Gastroesophageal sphincter (tissue), 4 donors: Measurements from ENCODE around the gene CCNG2. TPM values are rescaled to one million over a fixed set of nuclear protein-coding genes. Genes with fewer than 3 reads are reported as not detected.

ENCODE experiments used
- ATAC-seq: fragments of 150-250 bp; one replicate; pipeline ENCODE4 v1.9.1; 2016; ENCODE audit warnings: mild to moderate bottlenecking, moderate library complexity
- H3K27ac ChIP-seq, 4 donors: fragments of 200-600 bp; sonication (generic) in 3 of 4; 1 replicate in 3 of 4; 2 replicates in 1 of 4; pipeline ENCODE4 v1.5.1; 2016 to 2019
- H3K27me3 ChIP-seq: fragments of 200-600 bp; sonication (generic); one replicate; pipeline ENCODE4 v1.5.1; 2019
- H3K36me3 ChIP-seq, 2 donors: fragments of 200-600 bp; sonication (generic); one replicate each; pipeline ENCODE4 v1.5.1; 2019; ENCODE audit warnings: control low read depth in 1 of 2
- H3K4me1 ChIP-seq, 3 donors: fragments of 200-600 bp; sonication (generic); 1 replicate in 2 of 3; 2 replicates in 1 of 3; pipeline ENCODE4 v1.5.1; 2016 to 2019; ENCODE audit warnings: control low read depth in 2 of 3
- H3K4me3 ChIP-seq, 2 donors: fragments of 200-600 bp; sonication (generic); one replicate each; pipeline ENCODE4 v1.5.1; 2019; ENCODE audit warnings: mild to moderate bottlenecking in 1 of 2, moderate library complexity in 1 of 2
- H3K9me3 ChIP-seq, 3 donors: fragments of 200-600 bp; sonication (generic); one replicate each; pipeline ENCODE4 v1.5.1; 2017 to 2019; ENCODE audit warnings: control low read depth in 2 of 3
- EP300 ChIP-seq: sonication (generic); formaldehyde crosslinking; IDR thresholded peaks from one replicate; pipeline ENCODE4 v1.6.1; 2017; ENCODE audit warnings: antibody characterized with exemption, mild to moderate bottlenecking
- POLR2A ChIP-seq, 2 donors: fragments of 450-650 bp; IDR thresholded peaks; one replicate each; pipeline ENCODE4 v1.6.1; 2017; ENCODE audit warnings: antibody characterized with exemption in 2 of 2, mild to moderate bottlenecking in 2 of 2, moderate library complexity in 1 of 2
- POLR2AphosphoS5 ChIP-seq: sonication (generic); formaldehyde crosslinking; IDR thresholded peaks from one replicate; pipeline ENCODE4 v1.6.1; 2017; ENCODE audit warnings: antibody characterized with exemption
- WGBS, 2 donors: methylation state at CpG; one replicate each; pipeline ENCODE4 v1.1.5; 2018; ENCODE audit warnings: low coverage in 1 of 2; 5-methylcytosine and 5-hydroxymethylcytosine counted together
- total RNA-seq, 4 donors: library from RNA; depleted of rRNA; stranded (reverse); fragments of >200 nt; gene quantifications; one replicate each; pipeline ENCODE4 v1.1.0, GENCODE V29; 2016
- TF ChIP-seq, protein P1 (sequence below), 4 experiments: fragments of 200-600 bp in 2 of 4; fragments of 450-650 bp in 2 of 4; sonication (generic) in 1 of 4; IDR thresholded peaks; one replicate each; pipeline ENCODE4 v1.5.1; 2017 to 2019; ENCODE audit warnings: antibody characterized with exemption in 4 of 4, mild to moderate bottlenecking in 2 of 4, moderate library complexity in 2 of 4

Gene CCNG2
- total RNA-seq, 4 donors from 2014 or later, result 19.3 to 27.1 (median 22.4) TPM

DNA sequence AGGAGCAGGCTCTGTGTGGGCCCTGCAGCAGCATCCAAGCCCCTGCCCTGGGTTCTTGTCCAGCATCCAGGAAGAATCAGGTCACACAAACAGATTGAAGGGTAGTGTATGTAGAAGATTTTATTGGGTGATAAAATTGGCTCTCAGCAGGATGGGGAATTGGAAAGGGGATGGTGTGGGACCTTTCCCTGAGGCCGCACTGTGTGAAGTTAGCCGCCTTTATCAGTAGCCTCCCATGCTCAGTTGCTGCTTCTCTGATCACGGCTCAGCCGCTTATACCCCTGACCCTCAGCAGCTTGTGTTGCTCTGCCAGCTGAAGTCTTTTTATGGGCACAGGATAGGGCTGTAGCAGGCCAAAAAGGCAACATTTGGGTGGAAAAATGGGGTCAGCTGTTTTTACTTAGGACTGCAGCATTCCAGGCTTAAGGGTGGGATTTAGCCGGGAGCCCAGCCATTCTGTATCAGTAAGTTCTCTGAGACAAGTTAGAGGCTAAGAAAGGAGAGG is 35.2 kb upstream of the CCNG2 start:
- WGBS, 2 donors, result 87 to 88% methylated on average over 3 to 4 of the region's 5 CpGs
- no peak for ATAC-seq
- TF ChIP-seq POLR2A (IDR thresholded peaks at IDR 0.05) (no peak), POLR2AphosphoS5 (no peak), EP300 (no peak)
- TF ChIP-seq, protein P1, sequence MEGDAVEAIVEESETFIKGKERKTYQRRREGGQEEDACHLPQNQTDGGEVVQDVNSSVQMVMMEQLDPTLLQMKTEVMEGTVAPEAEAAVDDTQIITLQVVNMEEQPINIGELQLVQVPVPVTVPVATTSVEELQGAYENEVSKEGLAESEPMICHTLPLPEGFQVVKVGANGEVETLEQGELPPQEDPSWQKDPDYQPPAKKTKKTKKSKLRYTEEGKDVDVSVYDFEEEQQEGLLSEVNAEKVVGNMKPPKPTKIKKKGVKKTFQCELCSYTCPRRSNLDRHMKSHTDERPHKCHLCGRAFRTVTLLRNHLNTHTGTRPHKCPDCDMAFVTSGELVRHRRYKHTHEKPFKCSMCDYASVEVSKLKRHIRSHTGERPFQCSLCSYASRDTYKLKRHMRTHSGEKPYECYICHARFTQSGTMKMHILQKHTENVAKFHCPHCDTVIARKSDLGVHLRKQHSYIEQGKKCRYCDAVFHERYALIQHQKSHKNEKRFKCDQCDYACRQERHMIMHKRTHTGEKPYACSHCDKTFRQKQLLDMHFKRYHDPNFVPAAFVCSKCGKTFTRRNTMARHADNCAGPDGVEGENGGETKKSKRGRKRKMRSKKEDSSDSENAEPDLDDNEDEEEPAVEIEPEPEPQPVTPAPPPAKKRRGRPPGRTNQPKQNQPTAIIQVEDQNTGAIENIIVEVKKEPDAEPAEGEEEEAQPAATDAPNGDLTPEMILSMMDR (IDR thresholded peaks at IDR 0.05), result no peak
- Histone ChIP-seq H3K4me1 (no peaks in the 10 kb centered on the region), H3K27ac (no peak overlapping the region), H3K36me3 (no peaks in the 10 kb centered on the region), H3K9me3 (no peaks in the 10 kb centered on the region), H3K4me3 (no peak overlapping the region), H3K27me3 (no peaks in the 10 kb centered on the region)

DNA sequence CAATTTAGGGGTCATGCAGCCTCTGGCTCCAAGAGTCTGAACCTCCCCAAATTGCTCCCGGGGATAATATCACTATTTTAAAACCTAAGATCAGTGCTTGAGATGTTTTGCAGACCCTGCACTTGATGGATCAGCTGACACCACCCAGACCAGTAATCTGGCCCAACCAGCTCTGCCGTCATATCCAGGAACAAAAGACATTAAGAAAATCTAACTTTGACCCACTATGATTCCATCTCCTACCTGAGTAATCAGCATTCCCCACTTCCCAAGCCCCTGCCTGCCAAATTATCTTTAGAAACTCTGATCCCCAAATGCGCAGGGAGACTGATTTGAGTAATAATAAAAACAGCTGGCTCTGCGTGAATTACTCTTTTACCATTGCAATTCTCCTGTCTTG is 34.4 kb upstream of the CCNG2 start:
- H3K9me3 ChIP-seq, result no peaks in the 10 kb centered on the region
- H3K4me3 ChIP-seq, result no peak overlapping the region
- TF ChIP-seq, protein P1 (IDR thresholded peaks at IDR 0.05), result no peak
- TF ChIP-seq EP300 (no peak), POLR2AphosphoS5 (no peak), POLR2A (IDR thresholded peaks at IDR 0.05) (no peak)
- no peaks in the 10 kb centered on the region for H3K27me3 ChIP-seq
- no peaks in the 10 kb centered on the region for H3K36me3 ChIP-seq
- ATAC-seq, result no peak
- WGBS, 2 donors, result 65 to 100% methylated on average over 2 to 3 of the region's 4 CpGs
- no peak overlapping the region for H3K27ac ChIP-seq
- no peaks in the 10 kb centered on the region for H3K4me1 ChIP-seq

DNA sequence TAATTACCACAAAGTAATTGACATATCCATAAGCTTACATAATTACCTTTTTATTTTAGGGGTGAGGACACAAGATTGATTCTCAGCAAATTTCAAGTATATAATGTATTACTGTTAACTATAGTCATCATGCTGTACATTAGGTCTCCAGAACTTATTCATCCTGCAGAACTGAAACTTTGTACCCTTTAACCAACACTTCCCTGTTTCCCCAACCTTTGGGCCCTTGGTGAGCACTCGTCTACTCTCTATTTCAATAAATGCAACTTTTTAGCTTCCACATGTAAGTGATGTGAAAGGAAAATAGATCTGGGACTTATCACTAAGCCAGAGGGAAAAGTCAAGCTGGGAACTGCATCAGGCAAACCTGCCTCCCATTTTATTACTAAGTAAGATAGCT is 33.6 kb upstream of the CCNG2 start:
- no peak for TF ChIP-seq EP300
- TF ChIP-seq, protein P1 (IDR thresholded peaks at IDR 0.05), result no peak
- TF ChIP-seq POLR2AphosphoS5, result no peak
- no peak for TF ChIP-seq POLR2A (IDR thresholded peaks at IDR 0.05)
- H3K27ac ChIP-seq, result no peak overlapping the region
- no peak overlapping the region for H3K4me3 ChIP-seq
- no peaks in the 10 kb centered on the region for H3K4me1 ChIP-seq
- WGBS, 2 donors, result 100% methylated on average over 1 of the region's 1 CpG
- no peaks in the 10 kb centered on the region for H3K9me3 ChIP-seq
- ATAC-seq, result no peak
- no peaks in the 10 kb centered on the region for H3K36me3 ChIP-seq
- no peaks in the 10 kb centered on the region for H3K27me3 ChIP-seq

DNA sequence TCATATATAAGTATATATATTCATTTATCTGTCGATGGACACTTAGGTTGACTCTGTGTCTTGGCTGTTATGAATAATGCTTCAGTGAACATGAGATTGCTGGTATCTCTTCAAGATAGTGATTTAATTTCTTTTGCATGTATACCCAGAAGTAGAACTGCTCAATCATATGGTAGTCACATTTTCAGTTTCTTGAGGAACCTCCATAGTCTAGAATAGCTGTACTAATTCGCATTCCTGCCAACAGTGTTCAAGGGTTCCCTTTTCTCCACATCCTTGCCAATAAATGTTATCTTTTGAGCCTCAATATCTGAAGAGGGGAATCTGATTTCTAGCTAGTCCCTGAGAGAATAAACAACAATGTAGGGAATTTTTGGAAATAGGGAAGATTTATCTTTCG is 32.4 kb upstream of the CCNG2 start:
- 50 to 54% methylated on average over 2 to 3 of the region's 3 CpGs for WGBS, 2 donors
- no peak for ATAC-seq
- H3K27me3 ChIP-seq, result no peaks in the 10 kb centered on the region
- TF ChIP-seq, protein P1 (IDR thresholded peaks at IDR 0.05), result no peak
- no peaks in the 10 kb centered on the region for H3K9me3 ChIP-seq
- H3K36me3 ChIP-seq, result no peaks in the 10 kb centered on the region
- no peak overlapping the region for H3K4me3 ChIP-seq
- no peak overlapping the region for H3K27ac ChIP-seq
- H3K4me1 ChIP-seq, result no peaks in the 10 kb centered on the region

DNA sequence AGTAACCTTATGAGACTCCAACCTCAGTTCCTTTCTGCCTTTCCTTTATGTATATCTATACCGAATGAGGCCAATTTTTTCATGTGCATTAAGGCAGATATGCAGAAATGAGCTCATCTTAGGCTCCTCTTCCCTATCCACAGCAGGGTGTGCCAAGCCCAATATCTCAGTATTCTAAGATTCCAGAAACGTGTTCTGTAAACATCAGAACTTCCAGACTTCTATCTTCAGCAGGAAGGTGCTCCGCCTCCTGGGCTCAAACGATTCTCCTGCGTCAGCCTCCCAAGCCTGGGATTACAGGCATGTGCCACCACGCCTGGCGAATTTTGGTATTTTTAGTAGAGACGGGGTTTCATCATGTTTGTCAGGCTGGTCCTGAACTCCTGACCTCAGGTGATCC is 31.0 kb upstream of the CCNG2 start:
- no peak overlapping the region for H3K4me3 ChIP-seq
- no peak overlapping the region for H3K27ac ChIP-seq
- H3K36me3 ChIP-seq, result no peaks in the 10 kb centered on the region
- no peak for TF ChIP-seq EP300
- H3K4me1 ChIP-seq, result no peaks in the 10 kb centered on the region
- no peak for ATAC-seq
- H3K27me3 ChIP-seq, result no peaks in the 10 kb centered on the region
- no peaks in the 10 kb centered on the region for H3K9me3 ChIP-seq
- 44 to 53% methylated on average over 2 to 7 of the region's 8 CpGs for WGBS, 2 donors
